Mucosa of descending colon (tissue), 3 donors: ENCODE measurements around the gene MITD1. TPM values are rescaled to one million over a fixed set of nuclear protein-coding genes. Genes with fewer than 3 reads are reported as not detected.
"Not testable (repeated sequence)": the region's sequence is repeated elsewhere in the genome, so short reads cannot be mapped to it uniquely, and the experiment has no call there.

ENCODE experiments used
- ATAC-seq: fragments of 200-7000 bp; cut with Tn5 transposase; one replicate; pipeline ENCODE4 v1.9.1; 2020; ENCODE audit warnings: mild to moderate bottlenecking, moderate library complexity
- DNase-seq, 3 donors: peaks; one replicate each; pipeline ENCODE4 v3.0.0-alpha.2; 2020
- H3K36me3 ChIP-seq: fragments of 200-600 bp; one replicate; pipeline ENCODE4 v1.8.0; 2021; ENCODE audit warnings: low read depth, mild to moderate bottlenecking
- H3K4me1 ChIP-seq: fragments of 200-600 bp; one replicate; pipeline ENCODE4 v1.8.0; 2021; ENCODE audit warnings: low read depth, mild to moderate bottlenecking
- H3K4me3 ChIP-seq: fragments of 200-600 bp; one replicate; pipeline ENCODE4 v1.8.0; 2021; ENCODE audit warnings: mild to moderate bottlenecking
- H3K9me3 ChIP-seq: fragments of 200-600 bp; one replicate; pipeline ENCODE4 v1.8.0; 2021; ENCODE audit warnings: mild to moderate bottlenecking
- intact Hi-C, 2 donors: fragments of 100-400 bp; cut with DNase I in 1 of 2; cut with micrococcal nuclease in 1 of 2; formaldehyde crosslinking; loops; one replicate each; pipeline versions ENCODE4 v1.11.0 to v1.11.1; 2022; cut with DNase I, micrococcal nuclease
- total RNA-seq, 3 donors: library from RNA; stranded (reverse); fragmentation: NEBNext Ultra II Directional in 2 of 3; extraction: Animal tissue kit (Norgen Biotek cat#: 25700) in 2 of 3; gene quantifications; one replicate each; pipeline versions ENCODE4 v1.2.1 to v1.2.4, GENCODE V29; 2021 to 2023
- TF ChIP-seq, protein P1 (sequence below): fragments of 200-600 bp; IDR thresholded peaks from one replicate; pipeline ENCODE4 v1.8.0; 2022; ENCODE audit warnings: antibody characterized with exemption, mild to moderate bottlenecking
- donor health status: DM: no; HTN: no; CAD: no; lungs with moderate emphysema.
- donor health status: DM: no; HTN: no; CAD: no.
- donor health status: DM: no; HTN: yes; CAD: no.

Gene MITD1
- total RNA-seq, 3 donors from 2014 or later: 21.7 to 24.3 (median 22.0) TPM

DNA sequence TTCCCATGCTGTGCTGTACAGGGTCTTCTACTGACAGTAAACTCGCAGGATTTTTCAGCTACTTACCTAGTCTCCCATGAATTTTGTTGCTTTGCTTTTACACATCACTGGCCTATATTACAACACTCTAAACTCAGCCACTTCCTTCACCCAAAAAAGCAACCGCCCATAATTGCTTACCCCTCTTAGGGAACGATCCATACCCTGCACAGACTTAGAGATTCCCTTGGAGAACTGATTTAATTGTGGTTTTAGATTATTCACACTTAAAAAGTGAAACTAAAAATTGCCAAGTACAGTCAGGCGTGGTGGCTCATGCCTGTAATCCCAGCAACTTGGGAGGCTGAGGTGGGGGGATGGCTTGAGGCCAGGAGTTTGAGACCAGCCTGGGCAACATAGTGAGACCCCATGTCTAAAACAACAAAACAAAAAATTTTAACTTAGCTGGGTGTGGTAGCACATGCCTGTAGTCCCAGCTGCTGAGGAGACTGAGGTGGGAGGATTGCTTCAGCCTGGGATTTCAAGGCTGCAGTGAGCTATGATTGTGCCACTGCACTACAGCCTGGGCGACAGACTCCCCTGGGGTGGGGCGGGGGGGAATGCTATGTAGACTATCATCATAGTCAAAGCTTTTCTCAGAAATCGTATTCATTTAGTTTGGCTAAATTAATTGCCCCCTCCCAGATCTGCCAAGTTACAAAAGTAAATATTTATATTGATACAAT lies 19.4 kb upstream of the MITD1 start:
- DNase-seq (no peak), ATAC-seq (no peak)
- peaks cover 6% of the 10 kb centered on the region for H3K36me3 ChIP-seq
- H3K4me1 ChIP-seq: no peaks in the 10 kb centered on the region
- TF ChIP-seq, protein P1, sequence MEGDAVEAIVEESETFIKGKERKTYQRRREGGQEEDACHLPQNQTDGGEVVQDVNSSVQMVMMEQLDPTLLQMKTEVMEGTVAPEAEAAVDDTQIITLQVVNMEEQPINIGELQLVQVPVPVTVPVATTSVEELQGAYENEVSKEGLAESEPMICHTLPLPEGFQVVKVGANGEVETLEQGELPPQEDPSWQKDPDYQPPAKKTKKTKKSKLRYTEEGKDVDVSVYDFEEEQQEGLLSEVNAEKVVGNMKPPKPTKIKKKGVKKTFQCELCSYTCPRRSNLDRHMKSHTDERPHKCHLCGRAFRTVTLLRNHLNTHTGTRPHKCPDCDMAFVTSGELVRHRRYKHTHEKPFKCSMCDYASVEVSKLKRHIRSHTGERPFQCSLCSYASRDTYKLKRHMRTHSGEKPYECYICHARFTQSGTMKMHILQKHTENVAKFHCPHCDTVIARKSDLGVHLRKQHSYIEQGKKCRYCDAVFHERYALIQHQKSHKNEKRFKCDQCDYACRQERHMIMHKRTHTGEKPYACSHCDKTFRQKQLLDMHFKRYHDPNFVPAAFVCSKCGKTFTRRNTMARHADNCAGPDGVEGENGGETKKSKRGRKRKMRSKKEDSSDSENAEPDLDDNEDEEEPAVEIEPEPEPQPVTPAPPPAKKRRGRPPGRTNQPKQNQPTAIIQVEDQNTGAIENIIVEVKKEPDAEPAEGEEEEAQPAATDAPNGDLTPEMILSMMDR: no peak
- intact Hi-C loops: no loop called here
- no peak overlapping the region for H3K4me3 ChIP-seq
- peaks cover 3% of the 10 kb centered on the region for H3K9me3 ChIP-seq

DNA sequence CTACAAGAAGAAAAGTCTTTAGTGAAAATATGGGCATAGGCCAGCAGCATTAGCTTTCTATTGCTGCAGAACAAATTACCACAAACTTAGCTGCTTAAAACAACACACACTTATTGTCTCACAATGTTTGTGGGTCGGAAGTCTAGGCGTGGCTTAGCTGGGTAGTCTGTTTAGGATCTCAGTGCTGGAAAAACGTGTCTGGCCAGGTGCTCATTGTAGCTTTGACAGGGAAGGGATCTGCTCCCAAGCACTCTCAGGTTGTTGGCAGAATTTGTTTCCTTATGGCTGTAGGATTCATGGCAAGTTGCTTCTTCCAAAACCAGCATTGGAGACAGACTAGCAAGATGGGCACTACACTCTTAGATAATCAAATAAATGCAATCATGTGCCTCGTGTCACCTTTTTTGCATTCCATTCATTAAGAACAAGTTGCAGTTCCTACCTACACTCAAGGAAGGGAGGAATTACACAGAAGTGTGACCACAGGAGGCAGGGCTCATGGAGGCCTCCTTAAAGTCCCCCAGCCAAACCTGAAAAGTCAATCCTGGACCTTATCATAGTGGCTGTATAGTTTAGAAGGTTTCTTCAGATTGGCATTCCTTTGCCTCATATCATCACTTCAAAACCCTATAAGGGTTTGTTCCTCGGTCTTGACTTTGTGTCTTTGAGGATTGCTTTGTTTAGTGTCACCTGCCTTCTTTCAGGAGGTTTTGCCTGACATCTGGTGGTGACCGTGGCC lies 17.4 kb upstream of the MITD1 start:
- H3K9me3 ChIP-seq: no peaks in the 10 kb centered on the region
- H3K4me3 ChIP-seq: no peak overlapping the region
- H3K4me1 ChIP-seq: no peaks in the 10 kb centered on the region
- DNase-seq (peak in 1 of 3 donors; percentile 58), ATAC-seq (peak; percentile 72)
- intact Hi-C loops: no loop called here
- H3K36me3 ChIP-seq: peaks cover 6% of the 10 kb centered on the region
- TF ChIP-seq, protein P1: no peak

DNA sequence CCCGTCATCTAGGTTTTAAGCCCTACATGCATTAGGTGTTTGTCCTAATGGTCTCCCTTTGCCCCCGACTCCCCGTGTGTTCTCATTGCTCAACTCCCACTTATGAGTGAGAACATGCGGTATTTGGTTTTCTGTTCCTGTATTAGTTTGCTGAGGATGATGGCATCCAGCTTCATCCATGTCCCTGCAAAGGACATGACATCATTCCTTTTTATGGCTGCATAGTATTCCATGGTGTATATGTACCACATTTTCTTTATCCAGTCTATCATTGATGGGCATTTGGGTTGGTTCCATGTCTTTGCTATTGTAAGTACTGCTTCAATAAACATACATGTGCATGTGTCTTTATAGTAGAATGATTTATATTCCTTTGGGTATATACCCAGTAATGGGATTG lies 11.5 kb upstream of the MITD1 start:
- intact Hi-C loops, H3K36me3 ChIP-seq: not testable (repeated sequence)

DNA sequence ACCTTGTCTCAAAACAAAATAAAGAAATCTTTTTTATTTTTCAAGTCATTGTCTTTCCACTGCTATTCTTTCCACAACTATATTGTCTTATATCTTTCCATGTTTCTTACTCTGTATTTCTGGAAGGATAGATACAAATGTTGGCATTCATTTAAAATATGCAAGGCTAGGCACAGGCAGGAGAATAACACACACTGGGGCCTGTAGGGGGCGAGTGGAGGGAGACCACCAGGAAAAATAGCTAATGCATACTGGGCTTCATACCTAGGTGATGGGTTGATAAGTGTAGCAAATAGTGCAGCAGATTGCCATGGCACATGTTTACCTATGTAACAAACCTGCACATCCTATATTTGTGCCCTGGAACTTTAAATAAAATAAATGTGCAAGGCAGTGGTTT lies 9.7 kb upstream of the MITD1 start:
- Histone ChIP-seq H3K9me3 (no peaks in the 10 kb centered on the region), H3K36me3 (no peaks in the 10 kb centered on the region), H3K4me1 (no peaks in the 10 kb centered on the region), H3K4me3 (no peak overlapping the region)
- TF ChIP-seq, protein P1: no peak
- intact Hi-C loops: no loop called here
- ATAC-seq (no peak), DNase-seq (no peak)

More for the DNA sequence above, 11.5 kb upstream of the MITD1 start:
- H3K9me3 ChIP-seq, H3K4me1 ChIP-seq, DNase-seq, H3K4me3 ChIP-seq, ATAC-seq: not testable (repeated sequence)

DNA sequence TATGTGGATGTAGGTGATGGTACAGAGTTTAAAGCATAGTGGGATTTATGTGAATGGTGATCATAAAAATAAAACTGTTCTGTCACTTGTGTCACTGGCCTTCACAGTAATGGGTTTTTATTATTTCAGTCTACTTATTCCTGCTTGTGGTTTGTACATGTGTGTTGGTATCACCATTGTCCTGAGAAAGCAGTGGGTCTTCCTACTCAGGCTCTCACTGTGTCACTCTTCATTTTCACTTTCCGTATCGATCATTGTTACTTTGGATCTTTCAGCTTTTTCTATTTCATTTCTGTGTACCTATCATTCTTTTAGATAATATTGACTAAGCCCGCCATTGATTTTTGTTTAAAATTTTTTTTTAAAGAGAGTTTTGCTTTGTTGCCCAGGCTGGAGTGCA lies 7.5 kb upstream of the MITD1 start:
- no peaks in the 10 kb centered on the region for H3K36me3 ChIP-seq

DNA sequence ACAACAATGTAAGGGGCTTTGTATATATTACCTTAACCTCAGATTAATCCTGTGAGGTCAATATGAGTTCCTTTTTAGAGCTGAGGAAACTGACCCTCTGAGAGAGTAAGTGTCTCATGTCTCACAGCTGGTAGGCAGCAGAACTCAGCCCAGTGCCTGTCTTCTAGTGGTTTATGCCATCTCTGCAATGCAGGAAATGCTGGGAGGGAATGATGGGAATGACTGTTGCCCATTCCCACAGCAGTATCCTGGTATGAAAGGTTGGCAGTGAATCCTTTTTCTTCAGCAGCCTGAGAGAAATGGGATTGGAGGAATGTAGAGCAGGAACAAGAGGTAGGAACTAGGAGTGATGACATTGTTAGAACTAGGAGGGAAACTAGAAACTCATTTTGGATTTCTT lies 6.2 kb upstream of the MITD1 start:
- intact Hi-C loops: no loop called here
- no peaks in the 10 kb centered on the region for H3K36me3 ChIP-seq
- TF ChIP-seq, protein P1: no peak

More for the DNA sequence above, 7.5 kb upstream of the MITD1 start:
- Histone ChIP-seq H3K4me3 (no peak overlapping the region), H3K4me1 (no peaks in the 10 kb centered on the region), H3K9me3 (no peaks in the 10 kb centered on the region)
- DNase-seq: no peak
- no peak for ATAC-seq
- intact Hi-C loops: no loop called here
- TF ChIP-seq, protein P1: no peak

More for the DNA sequence above, 6.2 kb upstream of the MITD1 start:
- no peak for DNase-seq
- Histone ChIP-seq H3K4me1 (peaks cover 6% of the 10 kb centered on the region), H3K4me3 (no peak overlapping the region), H3K9me3 (no peaks in the 10 kb centered on the region)
- ATAC-seq: no peak
